GM18520 (cell line): ENCODE data around the gene SELENOF.
"Not testable (repeated sequence)": the region's sequence is repeated elsewhere in the genome, so short reads cannot be mapped to it uniquely, and the experiment has no call there.

ENCODE experiments used
- ATAC-seq: cut with Tn5 transposase; IDR thresholded peaks from one replicate; pipeline ENCODE4 v1.9.1; 2021; ENCODE audit not compliant: unreplicated experiment

SELENOF gene

GRCh38 chr1:86922445-86922844 is 8.5 kb upstream of the SELENOF start:
- ATAC-seq, result no peak

GRCh38 chr1:86916752-86917151 is 2.8 kb upstream of the SELENOF start:
- no peak for ATAC-seq

GRCh38 chr1:86915737-86916235 is 1.9 kb upstream of the SELENOF start:
- ATAC-seq, result no peak

GRCh38 chr1:86914998-86915736 is 1.2 kb upstream of the SELENOF start:
- ATAC-seq, result no peak

GRCh38 chr1:86914601-86914997 is 673 bp upstream of the SELENOF start, which contains the start of gene HS2ST1:
TSS of gene HS2ST1 (plus strand) at chr1:86914635.
- ATAC-seq, result no peak

- no peak for ATAC-seq
Measured at GRCh38 chr1:86913399-86913895, 479 bp downstream of the SELENOF start.

GRCh38 chr1:86912281-86912900 is 1.5 kb downstream of the SELENOF start:
- no peak for ATAC-seq

GRCh38 chr1:86906419-86906818 is 7.5 kb downstream of the SELENOF start:
- no peak for ATAC-seq

- ATAC-seq, result no peak
Measured at GRCh38 chr1:86905875-86906274, 8.1 kb downstream of the SELENOF start.

GRCh38 chr1:86899401-86899800 is 14.5 kb downstream of the SELENOF start:
- ATAC-seq, result not testable (repeated sequence)

GRCh38 chr1:86888327-86888726 is 25.6 kb downstream of the SELENOF start:
- no peak for ATAC-seq

- no peak for ATAC-seq
Measured at GRCh38 chr1:86887479-86888162, 26.3 kb downstream of the SELENOF start.

- ATAC-seq, result no peak
Measured at GRCh38 chr1:86875722-86876121, 38.2 kb downstream of the SELENOF start.

GRCh38 chr1:86872086-86872485 is 41.8 kb downstream of the SELENOF start:
- no peak for ATAC-seq

GRCh38 chr1:86871001-86871400 is 42.9 kb downstream of the SELENOF start:
- no peak for ATAC-seq

GRCh38 chr1:86868477-86868876 is 45.4 kb downstream of the SELENOF start:
- ATAC-seq, result no peak

- ATAC-seq, result not testable (repeated sequence)
Measured at GRCh38 chr1:86867278-86867677, 46.6 kb downstream of the SELENOF start.

- ATAC-seq, result no peak
Measured at GRCh38 chr1:86866665-86867064, 47.3 kb downstream of the SELENOF start.

- no peak for ATAC-seq
Measured at GRCh38 chr1:86865973-86866637, 47.8 kb downstream of the SELENOF start.

GRCh38 chr1:86862920-86863319 is 51.0 kb downstream of the SELENOF start:
- no peak for ATAC-seq

- ATAC-seq, result no peak
Measured at GRCh38 chr1:86861424-86861823, 52.5 kb downstream of the SELENOF start.
